HAP-1 (cell line): ENCODE measurements around the gene GGA2.

ENCODE experiments used
- DNase-seq, 2 experiments: peaks; one replicate each; pipeline ENCODE4 v3.0.0-alpha.2; 2016 to 2020; ENCODE audit warnings: low spot score in 2 of 2
- H3K27me3 ChIP-seq: fragments of 250-450 bp; sonication (Bioruptor Pico); 2 replicates; pipeline ENCODE4 v1.5.1; 2020; ENCODE audit warnings: low read depth, mild to moderate bottlenecking, moderate library complexity
- H3K36me3 ChIP-seq: fragments of 250-450 bp; sonication (Bioruptor Pico); replicated peaks from 2 replicates; pipeline ENCODE4 v1.5.1; 2020; ENCODE audit warnings: mild to moderate bottlenecking
- H3K4me1 ChIP-seq: fragments of 250-450 bp; sonication (Bioruptor Pico); 2 replicates; pipeline ENCODE4 v1.5.1; 2020; ENCODE audit warnings: mild to moderate bottlenecking
- H3K4me3 ChIP-seq: fragments of 250-450 bp; sonication (Bioruptor Pico); 2 replicates; pipeline ENCODE4 v1.5.1; 2020; ENCODE audit warnings: mild to moderate bottlenecking, moderate library complexity
- H3K9me3 ChIP-seq: fragments of 250-450 bp; sonication (Bioruptor Pico); 2 replicates; pipeline ENCODE4 v1.5.1; 2020; ENCODE audit warnings: mild to moderate bottlenecking, moderate library complexity
- in situ Hi-C: fragments of 300-500 bp; cut with MboI; formaldehyde crosslinking; loops from 3 replicates; pipeline ENCODE4 v1.14.3; 2020; ENCODE audit warnings: low sequenced_read_pairs, inconsistent platforms, mixed read lengths

Gene GGA2

DNA sequence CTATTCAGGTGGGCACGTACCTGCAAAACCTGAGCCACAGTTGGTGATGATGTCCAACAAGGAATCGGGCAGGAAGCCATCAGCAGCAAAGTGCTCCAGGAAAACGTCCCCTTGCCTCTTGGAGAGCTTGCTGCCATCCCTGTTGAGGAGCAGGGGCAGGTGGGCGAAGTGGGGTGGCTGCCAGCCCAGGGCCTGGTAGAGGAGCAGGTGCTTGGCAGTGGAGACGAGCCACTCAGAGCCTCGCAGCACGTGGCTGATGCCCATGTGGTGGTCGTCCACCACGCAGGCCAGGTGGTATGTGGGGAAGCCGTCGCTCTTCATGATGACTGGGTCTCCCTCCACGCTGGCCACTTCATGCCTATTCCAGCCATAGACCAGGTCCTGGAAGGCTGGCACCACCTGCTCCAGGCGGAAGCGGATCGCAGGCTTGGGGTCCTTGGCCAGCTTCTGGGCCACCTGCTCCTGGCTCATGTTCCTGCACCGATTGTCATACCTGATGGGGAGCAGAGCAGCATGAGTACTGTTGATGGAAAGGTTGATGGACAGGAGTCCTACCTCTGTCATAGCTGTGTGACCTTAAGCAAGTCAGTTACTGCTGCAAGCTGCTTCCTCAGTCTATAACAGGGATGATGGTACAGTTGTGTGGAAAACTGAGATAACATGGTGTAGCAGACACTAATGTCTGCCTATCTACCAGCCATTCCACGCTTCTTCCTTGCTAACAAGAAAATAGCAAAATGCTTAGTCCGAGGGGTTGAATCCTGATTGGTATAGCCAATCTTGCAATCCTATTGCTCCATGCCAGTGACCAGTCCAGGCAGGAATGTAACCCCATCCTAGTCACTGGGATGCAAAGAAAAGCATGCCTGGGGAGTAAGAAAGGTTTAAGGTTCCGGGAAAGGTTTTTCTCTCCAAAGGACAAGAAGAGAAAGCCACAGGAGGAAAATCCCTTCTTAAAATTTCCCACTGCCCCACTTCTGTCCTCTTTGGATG is 24.9 kb upstream of the GGA2 start:
- H3K36me3 ChIP-seq: peaks cover 65% of the 10 kb centered on the region
- DNase-seq: no peak
- in situ Hi-C loops: no loop called here
- no peak overlapping the region for H3K4me3 ChIP-seq
- H3K27me3 ChIP-seq: no peaks in the 10 kb centered on the region
- no peaks in the 10 kb centered on the region for H3K4me1 ChIP-seq
- H3K9me3 ChIP-seq: no peaks in the 10 kb centered on the region

DNA sequence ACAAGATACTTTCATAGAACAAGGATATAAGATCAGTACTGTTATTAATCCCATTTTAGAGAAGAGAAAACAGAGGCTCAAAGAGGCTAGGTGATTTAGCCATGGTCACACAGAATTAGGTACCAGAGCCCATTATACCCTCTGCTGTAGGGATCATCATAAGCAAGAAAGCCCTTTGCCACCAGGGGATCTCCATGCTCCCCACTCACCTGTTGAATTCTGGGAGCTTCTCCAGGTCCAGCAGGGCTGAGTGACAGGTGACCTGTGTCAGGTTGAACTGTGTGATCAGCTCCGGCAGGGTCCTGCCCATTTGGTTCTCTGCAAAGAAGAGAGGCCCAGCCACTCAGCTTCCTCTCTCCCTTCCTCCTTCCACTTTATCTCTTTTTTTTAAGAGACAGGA is 22.2 kb upstream of the GGA2 start:
- peaks cover 68% of the 10 kb centered on the region for H3K36me3 ChIP-seq
- H3K9me3 ChIP-seq: no peaks in the 10 kb centered on the region
- DNase-seq: no peak
- in situ Hi-C loops: no loop called here
- H3K4me1 ChIP-seq: no peaks in the 10 kb centered on the region
- H3K4me3 ChIP-seq: no peak overlapping the region
- H3K27me3 ChIP-seq: no peaks in the 10 kb centered on the region

DNA sequence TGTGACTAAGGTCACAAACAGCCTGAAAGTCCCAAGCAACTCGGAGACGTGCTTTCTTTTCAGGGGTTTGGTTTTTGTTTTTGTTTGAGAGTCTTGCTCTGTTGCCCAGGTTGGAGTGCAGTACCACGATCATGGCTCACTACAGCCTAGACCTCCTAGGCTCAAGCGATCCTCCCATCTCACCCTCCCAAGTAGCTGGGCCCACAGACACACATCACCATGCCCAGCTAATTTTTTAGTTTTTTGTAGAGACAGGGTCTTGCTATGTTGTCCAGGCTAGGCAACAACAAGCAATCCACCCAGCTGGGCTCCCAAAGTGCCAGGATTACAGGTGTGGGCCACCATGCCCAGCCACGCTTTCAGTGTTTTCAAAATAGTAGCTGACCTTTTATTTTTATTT is 19.8 kb upstream of the GGA2 start:
- peaks cover 68% of the 10 kb centered on the region for H3K36me3 ChIP-seq

DNA sequence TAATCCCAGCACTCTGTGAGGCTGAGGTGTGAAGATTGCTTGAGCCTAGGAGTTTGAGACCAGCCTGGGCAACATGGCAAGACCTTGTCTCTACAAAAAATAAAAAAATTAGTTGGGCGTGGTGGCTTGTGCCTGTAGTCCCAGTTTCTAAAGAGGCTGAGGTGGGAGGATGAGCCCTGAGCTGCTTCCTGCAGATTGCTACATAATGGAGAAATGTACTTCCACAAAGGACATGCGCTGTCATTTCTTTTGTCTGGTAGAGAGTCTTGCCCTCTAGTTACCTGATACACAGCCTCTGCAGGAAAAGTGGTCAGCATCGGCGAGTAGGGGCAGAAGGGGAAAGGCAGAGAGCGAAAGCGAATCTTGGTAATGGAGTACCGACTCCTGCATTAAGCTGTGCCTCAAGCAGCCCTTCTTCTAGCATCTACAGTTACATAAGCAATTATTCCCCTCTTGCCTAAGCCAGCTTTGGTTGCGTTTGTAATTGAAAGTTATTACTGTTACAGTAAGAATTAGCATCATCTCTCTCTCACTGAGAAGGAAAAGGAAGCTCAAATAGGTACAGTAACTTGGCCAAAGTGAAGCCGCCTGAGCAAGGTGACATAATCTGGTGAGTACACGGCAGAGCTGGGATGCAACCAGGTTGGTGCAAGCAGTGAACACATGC is 18.5 kb upstream of the GGA2 start:
- peaks cover 69% of the 10 kb centered on the region for H3K36me3 ChIP-seq
- H3K27me3 ChIP-seq: no peaks in the 10 kb centered on the region
- H3K4me1 ChIP-seq: no peaks in the 10 kb centered on the region
- no peaks in the 10 kb centered on the region for H3K9me3 ChIP-seq
- DNase-seq: no peak
- H3K4me3 ChIP-seq: no peak overlapping the region
- in situ Hi-C loops: no loop called here

More for the DNA sequence above, 19.8 kb upstream of the GGA2 start:
- no peak for DNase-seq
- Histone ChIP-seq H3K4me1 (no peaks in the 10 kb centered on the region), H3K9me3 (no peaks in the 10 kb centered on the region), H3K4me3 (no peak overlapping the region), H3K27me3 (no peaks in the 10 kb centered on the region)
- in situ Hi-C loops: no loop called here

DNA sequence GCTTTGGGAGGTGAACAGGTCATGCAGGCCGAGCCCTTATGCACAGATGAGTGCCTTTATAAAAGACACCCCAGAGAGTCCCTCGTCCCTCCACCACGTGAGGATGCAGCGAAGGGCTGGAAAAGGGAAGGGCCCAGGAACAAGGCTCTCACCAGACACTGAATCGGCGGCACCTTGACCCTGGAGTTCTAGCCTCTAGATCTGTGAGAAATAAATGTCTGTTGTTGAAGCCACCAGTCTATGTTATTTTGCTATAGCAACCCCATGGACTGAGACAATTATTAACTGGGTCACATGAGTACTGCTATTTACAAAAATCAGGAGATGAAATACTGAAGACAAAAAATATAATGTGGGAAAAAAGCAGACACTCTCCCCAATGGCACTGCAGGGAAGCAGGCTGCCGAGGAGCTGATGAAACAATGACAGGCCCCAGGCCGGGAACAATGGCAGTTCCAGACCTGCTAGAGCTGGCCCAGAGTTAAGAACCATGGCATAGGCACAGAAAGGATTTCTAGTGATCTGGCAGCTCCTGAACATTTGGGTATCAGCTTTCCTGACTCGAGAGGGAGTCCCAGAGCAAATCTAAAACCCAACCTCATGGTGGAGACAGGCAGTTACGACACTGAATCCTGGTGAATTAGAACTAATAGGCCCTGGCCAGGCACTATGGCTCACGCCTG is 17.8 kb upstream of the GGA2 start:
- H3K36me3 ChIP-seq: peaks cover 70% of the 10 kb centered on the region
- H3K4me1 ChIP-seq: no peaks in the 10 kb centered on the region
- H3K4me3 ChIP-seq: no peak overlapping the region
- H3K9me3 ChIP-seq: no peaks in the 10 kb centered on the region
- H3K27me3 ChIP-seq: no peaks in the 10 kb centered on the region
- in situ Hi-C loops: no loop called here
- DNase-seq: no peak

DNA sequence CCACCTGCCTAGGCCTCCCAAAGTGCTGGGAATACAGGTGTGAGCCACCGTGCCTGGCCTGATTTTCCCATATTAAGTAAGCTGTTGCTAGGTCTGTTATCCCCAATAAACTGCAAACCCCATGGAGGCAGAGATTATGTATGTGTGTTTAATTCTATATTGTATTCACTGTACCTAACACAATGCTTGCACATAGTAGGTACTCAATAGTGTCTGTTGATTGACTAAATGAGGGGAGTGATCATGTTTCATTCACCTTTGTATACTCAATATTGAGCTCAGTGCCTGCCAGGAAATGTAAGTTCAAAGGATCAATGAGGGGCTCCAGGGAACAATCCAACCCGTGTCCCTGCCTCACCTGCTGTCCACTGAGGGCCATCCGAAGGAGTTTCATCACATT is 14.6 kb upstream of the GGA2 start:
- in situ Hi-C loops: no loop called here
- Histone ChIP-seq H3K27me3 (no peaks in the 10 kb centered on the region), H3K4me1 (no peaks in the 10 kb centered on the region), H3K36me3 (peaks cover 77% of the 10 kb centered on the region), H3K4me3 (no peak overlapping the region), H3K9me3 (no peaks in the 10 kb centered on the region)
- no peak for DNase-seq

DNA sequence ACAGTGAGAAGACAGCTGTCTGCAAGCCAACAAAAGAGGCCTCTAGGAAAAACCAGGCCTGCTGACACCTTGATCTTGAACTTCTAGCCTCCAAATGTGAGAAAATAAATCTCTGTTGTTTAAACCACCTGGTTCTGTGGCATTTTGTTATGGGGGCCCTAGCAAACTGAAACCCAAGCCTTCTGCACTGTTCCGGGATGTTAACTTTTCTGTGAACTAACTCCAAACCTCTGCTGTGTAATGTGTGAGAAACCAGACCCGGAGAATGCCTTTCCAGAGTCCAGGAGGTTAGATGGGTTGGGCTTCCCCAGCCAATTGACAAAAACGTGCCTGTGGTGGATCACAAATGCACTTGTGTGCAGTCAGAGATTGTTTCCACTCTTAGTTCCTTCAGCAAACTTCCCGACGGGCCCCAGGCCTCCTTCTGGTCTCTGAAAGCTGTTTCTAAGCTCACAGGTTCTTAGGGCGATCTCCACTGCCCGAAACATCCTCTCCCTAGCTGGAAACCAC is 13.6 kb upstream of the GGA2 start:
- Histone ChIP-seq H3K9me3 (no peaks in the 10 kb centered on the region), H3K4me1 (no peaks in the 10 kb centered on the region), H3K27me3 (no peaks in the 10 kb centered on the region), H3K4me3 (no peak overlapping the region), H3K36me3 (peaks cover 80% of the 10 kb centered on the region)
- DNase-seq: no peak
- in situ Hi-C loops: no loop called here

DNA sequence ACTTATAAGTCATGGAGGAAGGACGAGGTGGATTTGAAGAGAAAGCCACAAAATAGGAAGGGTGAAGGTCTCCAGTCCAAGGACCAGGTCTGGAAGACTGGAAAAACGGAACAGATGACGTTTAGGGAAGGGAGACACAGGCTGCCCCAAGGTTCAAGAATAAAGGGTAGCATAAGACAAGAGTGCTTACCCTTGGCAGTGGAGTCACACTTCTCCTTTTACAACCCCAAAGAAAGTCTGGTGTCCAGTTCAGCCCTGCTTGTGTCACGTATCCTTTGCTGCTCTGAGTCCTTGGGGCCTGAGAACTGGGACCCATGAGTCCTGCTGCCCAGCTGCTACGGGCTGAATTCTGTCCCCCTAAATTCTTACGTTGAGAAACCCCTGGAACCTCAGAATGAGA is 13.0 kb upstream of the GGA2 start:
- no peak for DNase-seq
- H3K36me3 ChIP-seq: peaks cover 77% of the 10 kb centered on the region
- in situ Hi-C loops: no loop called here

DNA sequence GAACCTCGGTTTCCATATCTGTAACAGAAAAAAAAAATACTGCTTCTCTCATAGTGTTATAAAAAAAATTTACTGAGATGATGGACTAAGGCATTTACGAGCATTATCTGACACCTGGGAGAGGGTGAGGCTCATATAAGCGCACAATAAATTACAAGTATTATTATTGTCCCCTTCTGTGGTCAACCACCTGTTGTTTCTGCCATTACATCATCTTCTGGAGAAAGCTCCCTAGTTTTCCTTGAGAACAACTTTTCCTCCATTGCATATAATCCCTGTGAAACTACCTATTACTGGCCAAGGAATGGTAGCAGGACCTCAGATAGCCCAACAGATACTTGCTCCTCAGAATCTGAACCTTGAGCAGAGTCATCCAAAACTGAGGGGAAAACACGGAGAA is 11.7 kb upstream of the GGA2 start:
- no peak overlapping the region for H3K4me3 ChIP-seq
- H3K27me3 ChIP-seq: no peaks in the 10 kb centered on the region
- peaks cover 68% of the 10 kb centered on the region for H3K36me3 ChIP-seq
- no peaks in the 10 kb centered on the region for H3K9me3 ChIP-seq
- DNase-seq: no peak
- no peaks in the 10 kb centered on the region for H3K4me1 ChIP-seq
- in situ Hi-C loops: no loop called here

More for the DNA sequence above, 13.0 kb upstream of the GGA2 start:
- Histone ChIP-seq H3K9me3 (no peaks in the 10 kb centered on the region), H3K4me1 (no peaks in the 10 kb centered on the region), H3K27me3 (no peaks in the 10 kb centered on the region), H3K4me3 (no peak overlapping the region)

DNA sequence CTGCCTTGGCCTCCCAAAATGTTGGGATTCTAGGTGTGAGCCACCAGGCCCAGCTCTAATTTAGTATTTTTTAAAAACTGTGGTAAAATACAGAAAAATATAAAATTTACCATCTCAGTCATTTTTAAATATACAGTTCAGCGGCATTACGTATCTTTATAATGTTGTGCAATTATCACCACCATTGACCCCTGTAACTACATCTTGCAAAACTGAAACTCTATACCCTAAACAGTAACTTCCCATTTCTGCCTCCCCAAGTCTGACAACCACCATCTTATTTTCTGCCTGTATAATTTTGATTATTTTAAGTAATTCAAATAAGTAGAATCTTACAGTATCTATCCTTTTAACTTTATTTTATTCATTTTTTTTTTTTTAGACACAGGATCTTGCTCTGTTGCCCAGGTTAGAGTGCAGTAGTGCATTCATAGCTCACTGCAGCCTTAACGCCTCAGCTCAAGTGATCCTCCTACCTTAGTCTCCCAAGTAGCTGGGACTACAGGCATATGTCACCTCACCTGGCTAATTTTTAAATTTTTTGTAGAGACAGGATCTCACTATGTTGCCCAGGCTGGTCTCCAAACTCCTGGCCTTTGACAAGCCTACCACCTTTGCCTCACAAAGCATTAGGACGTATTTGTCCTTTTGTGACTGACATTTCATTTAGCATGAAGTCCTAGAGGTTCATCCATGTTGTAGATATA is 10.9 kb upstream of the GGA2 start:
- in situ Hi-C loops: no loop called here
- Histone ChIP-seq H3K27me3 (no peaks in the 10 kb centered on the region), H3K36me3 (peaks cover 62% of the 10 kb centered on the region), H3K4me3 (no peak overlapping the region), H3K4me1 (no peaks in the 10 kb centered on the region), H3K9me3 (no peaks in the 10 kb centered on the region)
- no peak for DNase-seq

DNA sequence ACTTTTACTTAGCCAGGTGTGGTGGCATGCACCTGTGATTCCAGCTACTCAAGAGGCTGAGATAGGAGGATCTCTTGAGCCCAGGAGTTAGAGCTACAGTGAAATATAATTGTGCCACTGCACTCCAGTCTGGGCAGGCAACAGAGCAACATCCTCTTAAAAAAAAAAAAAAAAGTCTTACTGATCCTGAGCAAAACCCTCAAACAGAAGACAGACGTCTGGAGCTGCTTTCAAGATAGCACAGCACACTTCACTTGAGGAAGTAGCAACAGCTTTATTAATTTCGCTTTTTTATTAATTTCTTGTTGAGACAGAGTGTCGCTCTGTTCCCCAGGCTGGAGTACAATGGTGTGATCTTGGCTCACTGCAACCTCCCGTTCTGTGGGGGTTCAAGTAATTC is 10.2 kb upstream of the GGA2 start:
- Histone ChIP-seq H3K27me3 (no peaks in the 10 kb centered on the region), H3K36me3 (peaks cover 60% of the 10 kb centered on the region), H3K4me3 (no peak overlapping the region), H3K4me1 (no peaks in the 10 kb centered on the region), H3K9me3 (no peaks in the 10 kb centered on the region)
- in situ Hi-C loops: no loop called here
- DNase-seq: no peak

DNA sequence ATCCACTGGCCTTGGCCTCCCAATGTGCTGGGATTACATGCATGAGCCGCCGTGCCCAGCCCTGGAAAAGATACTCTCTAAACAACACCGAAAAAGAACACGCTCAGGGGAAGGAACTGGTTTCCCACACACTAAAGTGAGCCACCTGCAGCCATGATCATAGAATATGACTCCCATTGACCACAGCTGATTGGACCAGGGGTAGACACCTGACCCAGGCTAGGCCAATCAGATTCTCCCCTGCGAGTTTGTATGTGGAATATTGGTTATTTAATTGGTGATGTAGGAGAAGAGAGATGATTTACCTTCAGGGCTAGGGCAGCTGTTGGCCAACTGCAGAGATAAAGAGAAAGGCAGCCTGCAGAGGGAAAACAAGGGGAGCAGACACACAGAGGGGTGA is 9.0 kb upstream of the GGA2 start:
- no peaks in the 10 kb centered on the region for H3K27me3 ChIP-seq
- no peak for DNase-seq
- peaks cover 48% of the 10 kb centered on the region for H3K36me3 ChIP-seq
- H3K4me3 ChIP-seq: no peak overlapping the region
- in situ Hi-C loops: no loop called here
- H3K4me1 ChIP-seq: no peaks in the 10 kb centered on the region
- no peaks in the 10 kb centered on the region for H3K9me3 ChIP-seq

DNA sequence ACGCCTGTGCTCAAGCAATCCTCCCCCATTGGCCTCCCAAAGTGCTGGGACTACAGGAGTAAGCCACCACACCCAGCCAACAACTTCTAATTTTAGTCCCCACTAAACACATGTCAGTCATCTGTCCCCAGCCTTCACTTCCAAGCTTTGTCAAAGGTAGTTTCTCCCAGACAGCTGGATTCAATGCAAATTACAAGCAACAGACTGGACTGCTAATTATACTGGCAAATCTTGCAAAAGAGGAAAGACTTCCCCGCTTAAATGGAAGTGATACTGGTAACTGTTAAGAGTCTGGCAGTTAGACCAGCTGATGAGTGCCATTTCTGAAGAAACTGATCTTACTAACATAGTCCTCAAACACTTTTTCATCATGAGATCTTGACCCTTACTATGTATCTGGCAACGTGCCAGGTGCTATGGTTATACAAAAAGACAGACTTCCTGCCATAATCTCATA is 8.2 kb upstream of the GGA2 start:
- Histone ChIP-seq H3K9me3 (no peaks in the 10 kb centered on the region), H3K27me3 (no peaks in the 10 kb centered on the region), H3K36me3 (peaks cover 40% of the 10 kb centered on the region), H3K4me3 (no peak overlapping the region), H3K4me1 (no peaks in the 10 kb centered on the region)
- in situ Hi-C loops: no loop called here
- no peak for DNase-seq
